GM12874 (cell line): ENCODE measurements around the gene LRRC8C.

ENCODE experiments used
- CTCF ChIP-seq: IDR thresholded peaks from 2 replicates; pipeline ENCODE4 v1.5.1; 2011; ENCODE audit warnings: low read depth, mild to moderate bottlenecking, control low read depth, low read length, moderate library complexity; ENCODE audit not compliant: insufficient read depth

The LRRC8C gene

GRCh38 chr1:89723863-89724262 lies 90.9 kb downstream of the LRRC8C start:
- TF ChIP-seq CTCF: no peak

DNA sequence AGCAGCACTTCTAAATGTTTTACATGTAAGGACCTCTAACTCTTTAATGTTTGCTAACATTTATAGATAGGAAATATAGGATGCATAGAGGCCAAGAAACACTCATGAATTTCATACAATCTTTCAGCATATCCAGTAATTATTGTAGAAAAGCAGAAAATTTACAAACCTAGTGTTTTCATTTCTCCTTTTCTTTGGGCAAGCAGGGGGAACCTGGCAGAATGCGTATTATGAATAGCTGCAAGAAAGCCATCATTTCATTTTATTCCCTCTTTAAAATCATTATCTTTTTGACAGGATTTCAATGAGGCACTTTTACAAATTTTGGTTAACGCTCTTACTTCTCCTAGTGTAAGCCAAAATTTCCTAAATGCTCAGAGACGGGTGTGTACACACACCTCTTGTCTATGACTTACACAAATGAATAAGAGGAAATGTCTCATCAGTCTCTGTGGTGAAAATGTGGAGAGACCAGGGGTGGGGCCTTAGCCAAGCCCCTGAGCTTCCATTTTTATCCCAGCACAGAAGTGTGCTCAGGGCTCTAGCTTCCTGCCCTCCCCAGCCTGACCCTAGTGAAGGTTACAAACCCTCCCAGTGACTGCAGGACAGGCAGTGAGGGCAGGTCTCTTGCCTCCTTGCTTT lies 91.6 kb downstream of the LRRC8C start:
- TF ChIP-seq CTCF: no peak

GRCh38 chr1:89725011-89725370 lies 92.1 kb downstream of the LRRC8C start:
- TF ChIP-seq CTCF: no peak

GRCh38 chr1:89725631-89726030 lies 92.7 kb downstream of the LRRC8C start:
- no peak for TF ChIP-seq CTCF

DNA sequence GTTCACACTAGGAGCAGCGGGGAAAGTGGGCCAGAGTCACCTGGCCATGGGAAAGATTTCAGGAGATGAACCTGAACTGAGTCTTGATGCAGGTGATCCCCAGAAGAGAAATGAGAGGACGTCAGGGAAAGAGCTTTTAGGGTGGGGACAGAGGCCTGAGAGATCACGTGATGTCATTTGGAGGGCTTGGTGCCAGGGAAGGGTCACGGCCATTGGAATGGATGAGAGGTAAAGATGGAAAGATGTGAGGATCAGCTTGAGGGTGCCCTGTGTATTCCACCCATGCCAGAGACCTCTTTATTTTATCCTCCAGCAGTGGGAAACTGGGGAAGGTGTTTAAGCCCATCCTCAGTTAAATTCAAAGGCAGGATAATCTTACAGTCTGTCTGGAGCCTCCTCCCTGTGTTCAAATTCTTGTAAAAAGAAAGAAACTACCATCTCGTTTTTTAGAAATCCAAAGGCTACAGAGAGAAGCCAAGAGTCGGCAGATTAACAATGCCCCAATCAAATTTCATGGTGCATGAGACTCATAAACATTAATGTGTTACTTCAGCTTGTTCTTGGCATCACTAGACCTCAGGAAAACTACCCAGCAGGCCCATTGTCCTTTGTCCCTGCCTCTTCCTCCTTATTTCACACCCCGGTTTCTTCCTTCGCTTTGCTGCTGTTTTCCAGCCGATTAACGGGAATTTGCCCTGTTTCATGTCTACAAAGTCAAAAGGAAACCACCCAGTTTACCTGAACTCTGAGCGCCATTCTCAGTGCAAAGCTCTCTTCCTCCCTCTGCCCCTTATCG lies 94.8 kb downstream of the LRRC8C start:
- no peak for TF ChIP-seq CTCF

DNA sequence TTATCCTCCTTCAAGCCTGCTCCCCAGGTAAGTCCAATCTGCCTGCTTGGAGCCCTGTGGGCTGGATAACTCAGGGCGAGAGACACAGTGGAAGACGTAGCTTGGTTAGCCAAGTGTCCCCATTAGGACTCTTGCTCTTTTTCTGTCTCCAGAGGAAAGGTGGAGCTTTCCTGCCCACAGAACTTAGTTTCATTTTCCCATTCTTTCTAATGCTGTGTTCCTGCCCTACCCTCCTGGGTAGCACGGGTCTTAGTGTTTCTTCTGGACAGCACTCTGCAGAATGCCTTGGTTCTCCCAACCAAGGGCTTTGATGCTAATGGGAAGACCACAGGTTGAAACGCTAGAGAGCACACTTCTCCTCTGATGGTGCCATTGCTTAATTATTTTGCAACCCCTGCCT lies 95.5 kb downstream of the LRRC8C start:
- TF ChIP-seq CTCF: no peak

DNA sequence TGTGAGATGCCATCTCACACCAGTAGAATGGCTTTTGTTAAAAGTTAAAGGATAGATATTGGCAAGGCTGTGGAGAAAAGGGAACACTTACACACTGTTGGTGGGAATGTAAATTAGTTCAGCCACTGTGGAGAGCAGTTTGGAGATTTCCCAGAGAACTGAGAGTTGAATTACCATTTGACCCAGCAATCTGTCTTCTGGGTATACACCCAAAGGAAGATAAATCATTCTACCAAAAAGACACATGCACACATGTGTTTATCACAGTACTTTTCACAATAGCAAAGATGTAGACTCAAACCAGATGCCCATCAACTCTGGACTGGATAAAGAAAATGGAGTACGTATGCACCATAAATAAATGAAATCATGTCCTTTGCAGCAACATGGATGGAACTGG lies 99.3 kb downstream of the LRRC8C start:
- TF ChIP-seq CTCF: no peak
